Subcutaneous abdominal adipose tissue (tissue), 5 donors: ENCODE data around the gene DEPDC1.

Experiments
- H3K27ac ChIP-seq: one replicate; pipeline ENCODE4 v1.7.0; 2013; ENCODE audit warnings: low read depth, mild to moderate bottlenecking, inconsistent platforms, low read length, moderate library complexity
- H3K27me3 ChIP-seq, 5 donors: one replicate each; pipeline ENCODE4 v1.7.0; 2013; ENCODE audit warnings: low read length in 5 of 5, inconsistent platforms in 1 of 5; ENCODE audit not compliant: control insufficient read depth in 5 of 5, insufficient read depth in 4 of 5
- H3K36me3 ChIP-seq, 5 donors: one replicate each; pipeline ENCODE4 v1.7.0; 2013; ENCODE audit warnings: low read length in 5 of 5; ENCODE audit not compliant: control insufficient read depth in 5 of 5, insufficient read depth in 5 of 5
- H3K4me1 ChIP-seq, 5 donors: one replicate each; pipeline ENCODE4 v1.7.0; 2013; ENCODE audit warnings: low read length in 5 of 5, mild to moderate bottlenecking in 3 of 5, moderate library complexity in 1 of 5; ENCODE audit not compliant: control insufficient read depth in 5 of 5, insufficient read depth in 5 of 5
- H3K4me3 ChIP-seq, 5 donors: one replicate each; pipeline ENCODE4 v1.7.0; 2013; ENCODE audit warnings: low read length in 5 of 5, low read depth in 1 of 5
- H3K9ac ChIP-seq, 5 donors: one replicate each; pipeline ENCODE4 v1.7.0; 2013; ENCODE audit warnings: low read length in 5 of 5, mild to moderate bottlenecking in 4 of 5, moderate library complexity in 3 of 5
- H3K9me3 ChIP-seq, 5 donors: one replicate each; pipeline ENCODE4 v1.7.0; 2013; ENCODE audit warnings: low read length in 5 of 5; ENCODE audit not compliant: control insufficient read depth in 5 of 5
- donor health status: healthy.
- donor health status: healthy.
- donor health status: healthy.
- donor health status: healthy.
- donor health status: healthy.

Gene DEPDC1

DNA sequence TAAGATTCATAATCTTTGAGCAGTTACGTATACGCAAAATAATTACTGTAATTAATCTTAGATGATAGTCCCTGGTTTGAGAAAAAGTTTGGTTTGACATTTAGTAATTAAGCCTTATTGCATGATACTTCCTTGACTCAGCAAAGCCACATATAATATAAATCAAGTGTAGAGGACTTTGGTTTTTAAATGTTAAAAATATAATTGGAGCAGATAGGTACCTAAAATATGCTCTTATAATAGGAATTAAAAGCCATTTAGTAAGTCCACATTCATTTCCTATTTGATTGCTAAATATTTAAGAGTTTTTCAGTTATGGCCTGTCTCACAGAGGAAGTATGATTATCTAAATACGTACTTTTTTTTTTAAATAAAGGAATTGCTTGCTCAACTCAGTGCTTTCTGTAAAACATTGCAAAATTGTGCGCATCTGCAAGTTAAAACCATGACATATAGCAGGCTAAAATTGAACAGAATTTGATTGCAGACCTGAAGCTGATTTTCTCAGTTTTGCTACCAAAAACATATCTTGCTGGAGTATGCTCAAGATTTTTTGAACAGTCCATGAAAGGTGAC is 67.6 kb downstream of the DEPDC1 start:
- Histone ChIP-seq H3K9ac (no peak overlapping the region), H3K27ac (no peak overlapping the region), H3K9me3 (no peaks in the 10 kb centered on the region), H3K4me1 (no peaks in the 10 kb centered on the region), H3K4me3 (no peak overlapping the region), H3K27me3 (no peaks in the 10 kb centered on the region), H3K36me3 (no peaks in the 10 kb centered on the region)

DNA sequence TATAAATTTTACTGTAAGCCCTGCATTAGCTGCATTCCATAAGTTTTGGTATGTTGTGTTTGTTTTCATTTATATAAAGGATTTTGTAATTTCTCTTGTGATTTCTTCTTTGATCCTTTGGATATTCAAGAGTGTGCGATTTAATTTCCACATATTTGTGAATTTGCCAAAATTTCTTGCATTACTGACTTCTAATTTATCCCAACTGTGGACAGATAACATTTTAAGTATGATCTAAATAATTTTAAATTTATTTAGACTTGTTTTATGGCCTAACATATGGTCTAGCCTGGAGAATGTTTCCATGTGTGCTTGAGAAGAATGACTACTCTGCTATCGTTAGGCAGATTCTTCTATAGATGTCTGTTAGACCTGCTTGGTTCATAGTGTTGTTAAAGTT is 70.3 kb downstream of the DEPDC1 start:
- H3K27ac ChIP-seq, result no peak overlapping the region
- H3K4me1 ChIP-seq, result no peaks in the 10 kb centered on the region
- H3K9ac ChIP-seq, result no peak overlapping the region
- no peaks in the 10 kb centered on the region for H3K36me3 ChIP-seq
- no peaks in the 10 kb centered on the region for H3K27me3 ChIP-seq
- H3K4me3 ChIP-seq, result no peak overlapping the region
- H3K9me3 ChIP-seq, result peaks cover 0 to 2% (median 0%) of the 10 kb centered on the region in 5 donors
